ENCODE measurements around the gene NQO2.
"Not testable (repeated sequence)": the region's sequence is repeated elsewhere in the genome, so short reads cannot be mapped to it uniquely, and the experiment has no call there.

The NQO2 gene

GRCh38 chr6:2970034-2970685 is 29.5 kb upstream of the NQO2 start:
- Histone ChIP-seq H3K27me3 (no peaks in the 10 kb centered on the region), H3K4me1 (ENCODE audit: control insufficient read depth in 1 of 2, insufficient read depth in 1 of 2, low read depth in 1 of 2, low read length in 1 of 2) (peaks cover 9 to 17% of the 10 kb centered on the region in 2 experiments), H3K36me3 (no peaks in the 10 kb centered on the region), H3K27ac (no peak overlapping the region), H3K4me3 (ENCODE audit: low read depth in 1 of 2, low read length in 1 of 2) (peak overlapping the region; percentile 84 to 93), H3K9me3 (no peaks in the 10 kb centered on the region)
- no peak for TF ChIP-seq CTCF (IDR thresholded peaks at IDR 0.05)

GRCh38 chr6:2970753-2971419 is 28.8 kb upstream of the NQO2 start:
- no peaks in the 10 kb centered on the region for H3K9me3 ChIP-seq
- no peaks in the 10 kb centered on the region for H3K36me3 ChIP-seq
- peaks cover 9 to 17% of the 10 kb centered on the region in 2 experiments for H3K4me1 ChIP-seq (ENCODE audit: control insufficient read depth in 1 of 2, insufficient read depth in 1 of 2, low read depth in 1 of 2, low read length in 1 of 2)
- peak overlapping the region; percentile 84 to 93 for H3K4me3 ChIP-seq (ENCODE audit: low read depth in 1 of 2, low read length in 1 of 2)
- H3K27ac ChIP-seq, result peak overlapping the region; percentile 91
- TF ChIP-seq CTCF (IDR thresholded peaks at IDR 0.05), result peak; percentile 30
- no peaks in the 10 kb centered on the region for H3K27me3 ChIP-seq

- Histone ChIP-seq H3K4me1 (ENCODE audit: control insufficient read depth in 1 of 2, insufficient read depth in 1 of 2, low read depth in 1 of 2, low read length in 1 of 2) (peaks cover 9 to 17% of the 10 kb centered on the region in 2 experiments), H3K27ac (peak within 1 kb of the TSS; percentile 91), H3K9me3 (no peaks in the 10 kb centered on the region), H3K36me3 (no peaks in the 10 kb centered on the region), H3K4me3 (ENCODE audit: low read depth in 1 of 2, low read length in 1 of 2) (peak within 1 kb of the TSS; percentile 84 to 93), H3K27me3 (no peaks in the 10 kb centered on the region)
- no peak for TF ChIP-seq CTCF (IDR thresholded peaks at IDR 0.05)
Measured at GRCh38 chr6:2971420-2972218, 28.1 kb upstream of the NQO2 start, which contains the start of gene SERPINB6. SERPINB6 (minus strand) TSS chr6:2971567; CDS start chr6:2959332, 12,235 bp downstream.

- H3K27ac ChIP-seq, H3K27me3 ChIP-seq, H3K36me3 ChIP-seq, H3K9me3 ChIP-seq: not testable (repeated sequence)
- peak overlapping the region; percentile 84 to 93 for H3K4me3 ChIP-seq (ENCODE audit: low read depth in 1 of 2, low read length in 1 of 2)
- peaks cover 9 to 17% of the 10 kb centered on the region in 2 experiments for H3K4me1 ChIP-seq (ENCODE audit: control insufficient read depth in 1 of 2, insufficient read depth in 1 of 2, low read depth in 1 of 2, low read length in 1 of 2)
Measured at GRCh38 chr6:2972219-2972487, 27.5 kb upstream of the NQO2 start.

- peaks cover 9 to 17% of the 10 kb centered on the region in 2 experiments for H3K4me1 ChIP-seq (ENCODE audit: control insufficient read depth in 1 of 2, insufficient read depth in 1 of 2, low read depth in 1 of 2, low read length in 1 of 2)
- not testable (repeated sequence) for H3K27me3 ChIP-seq; H3K36me3 ChIP-seq; H3K4me3 ChIP-seq (ENCODE audit: low read depth in 1 of 2, low read length in 1 of 2); H3K27ac ChIP-seq; H3K9me3 ChIP-seq
Measured at GRCh38 chr6:2972685-2973084, 27.0 kb upstream of the NQO2 start.

- H3K9me3 ChIP-seq; H3K4me3 ChIP-seq (ENCODE audit: low read depth in 1 of 2, low read length in 1 of 2): not testable (repeated sequence)
Measured at GRCh38 chr6:2973180-2973579, 26.5 kb upstream of the NQO2 start.

GRCh38 chr6:2973676-2974075 is 26.0 kb upstream of the NQO2 start:
- H3K4me1 ChIP-seq (ENCODE audit: control insufficient read depth in 1 of 2, insufficient read depth in 1 of 2, low read depth in 1 of 2, low read length in 1 of 2), result peaks cover 9 to 17% of the 10 kb centered on the region in 2 experiments
- H3K9me3 ChIP-seq, result no peaks in the 10 kb centered on the region
- no peak overlapping the region for H3K4me3 ChIP-seq (ENCODE audit: low read depth in 1 of 2, low read length in 1 of 2)
- H3K27ac ChIP-seq, result no peak overlapping the region
- no peak for TF ChIP-seq CTCF (IDR thresholded peaks at IDR 0.05)
- H3K27me3 ChIP-seq, result no peaks in the 10 kb centered on the region
- no peaks in the 10 kb centered on the region for H3K36me3 ChIP-seq

More at GRCh38 chr6:2973180-2973579, 26.5 kb upstream of the NQO2 start:
- not testable (repeated sequence) for H3K36me3 ChIP-seq, H3K27ac ChIP-seq, H3K27me3 ChIP-seq
- peaks cover 9 to 17% of the 10 kb centered on the region in 2 experiments for H3K4me1 ChIP-seq (ENCODE audit: control insufficient read depth in 1 of 2, insufficient read depth in 1 of 2, low read depth in 1 of 2, low read length in 1 of 2)
